Measurements from ENCODE around the gene ANKRD10.
"Not testable (repeated sequence)": the region's sequence is repeated elsewhere in the genome, so short reads cannot be mapped to it uniquely, and the experiment has no call there.

ANKRD10 gene

DNA sequence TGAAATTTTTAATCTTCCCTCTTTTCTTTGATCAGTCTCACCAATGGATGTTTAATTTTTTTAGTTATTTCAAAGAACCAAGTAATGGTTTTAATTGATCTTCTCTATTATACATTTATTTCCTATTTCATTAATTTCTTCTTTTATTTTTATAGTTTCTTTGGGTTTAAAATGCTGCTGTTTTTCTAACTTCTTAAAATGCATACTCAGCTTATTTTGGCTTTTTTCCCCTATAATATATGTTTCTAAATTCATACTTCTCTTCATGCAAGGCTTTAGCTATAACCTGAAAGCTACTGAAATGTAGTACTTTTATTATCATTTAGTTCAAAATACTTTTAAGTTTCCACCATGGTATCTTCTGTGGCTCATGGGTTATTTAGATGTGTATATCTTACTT, 53.9 kb downstream of the ANKRD10 start:
- DNase-seq = no peak

DNA sequence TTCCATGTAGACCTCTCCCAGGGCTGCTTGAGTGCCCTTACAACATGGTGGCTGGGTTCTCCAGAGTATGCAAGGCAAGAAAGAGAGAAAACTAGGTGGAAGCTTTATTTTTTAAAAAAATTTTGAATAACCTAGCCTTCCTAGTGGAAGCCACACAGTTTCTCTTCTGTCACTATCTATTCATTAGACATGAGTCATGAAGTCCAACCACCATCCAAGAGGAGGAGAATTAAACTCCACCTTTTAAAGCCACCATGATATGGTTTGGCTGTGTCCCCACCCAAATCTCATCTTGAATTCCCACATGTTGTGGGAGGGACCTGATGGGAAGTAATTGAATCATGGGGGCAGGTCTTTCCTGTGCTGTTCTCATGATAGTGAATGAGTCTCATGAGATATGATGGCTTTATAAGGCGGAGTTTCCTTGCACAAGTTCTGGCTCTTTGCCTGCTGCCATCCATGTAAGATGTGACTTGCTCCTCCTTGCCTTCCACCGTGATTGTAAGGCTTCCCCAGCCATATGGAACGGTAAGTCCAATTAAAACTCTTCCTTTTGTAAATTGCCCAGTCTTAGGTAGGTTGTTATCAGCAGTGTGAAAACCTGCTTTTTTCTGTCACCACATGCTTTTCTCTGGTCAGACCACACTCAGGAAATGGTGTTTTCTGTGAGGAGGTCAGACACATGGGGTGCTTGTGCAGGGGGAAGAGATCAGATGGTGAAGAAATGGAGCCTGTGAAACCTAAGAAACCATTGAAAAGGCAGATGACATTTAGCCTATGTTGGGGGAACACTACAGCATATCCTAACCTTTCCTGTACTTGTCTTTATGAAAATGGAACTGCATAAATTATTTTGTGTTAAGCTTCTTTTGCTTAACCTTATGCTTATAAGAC, 57.7 kb downstream of the ANKRD10 start:
- no peak for DNase-seq

DNA sequence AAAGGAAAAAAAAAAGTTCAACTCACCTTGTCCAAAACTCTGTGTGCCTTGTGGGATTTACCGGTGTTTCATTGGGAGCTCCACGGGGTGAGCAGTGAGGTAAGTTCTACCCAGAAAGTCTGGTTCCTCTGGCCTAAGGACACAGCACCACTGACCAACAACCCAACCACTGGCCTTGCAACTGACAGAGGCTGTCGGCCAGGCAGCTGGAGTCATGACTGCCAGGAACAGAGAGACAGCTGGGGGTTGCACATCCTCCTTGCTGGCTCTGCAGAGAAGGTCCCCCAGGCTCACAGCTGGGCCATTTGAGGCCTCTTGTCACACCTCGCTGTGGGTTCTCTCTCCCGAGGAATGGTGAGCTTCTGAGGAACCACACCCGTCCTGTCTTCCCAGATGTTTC, 59.5 kb downstream of the ANKRD10 start:
- DNase-seq = no peak

DNA sequence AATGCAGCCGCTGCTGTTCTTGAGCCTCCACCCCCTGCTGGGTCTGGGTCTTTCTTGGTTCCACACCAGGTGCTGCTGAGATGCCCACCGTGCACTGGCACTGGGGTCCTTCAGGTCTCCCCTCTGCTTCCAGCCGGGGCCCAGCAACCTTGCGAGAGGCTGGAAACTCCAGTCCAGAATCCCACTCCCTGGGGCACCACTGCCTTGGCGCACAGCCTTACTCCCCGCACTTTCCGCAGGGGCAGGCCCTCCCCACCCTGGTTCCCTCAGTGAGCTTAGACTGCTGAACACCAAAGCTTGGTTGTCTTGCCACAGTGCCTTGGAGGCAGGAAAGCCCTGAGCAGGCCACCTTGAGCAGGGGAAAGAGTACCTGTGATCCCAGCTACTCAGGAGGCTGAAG, 60.0 kb downstream of the ANKRD10 start:
- no peak for DNase-seq

DNA sequence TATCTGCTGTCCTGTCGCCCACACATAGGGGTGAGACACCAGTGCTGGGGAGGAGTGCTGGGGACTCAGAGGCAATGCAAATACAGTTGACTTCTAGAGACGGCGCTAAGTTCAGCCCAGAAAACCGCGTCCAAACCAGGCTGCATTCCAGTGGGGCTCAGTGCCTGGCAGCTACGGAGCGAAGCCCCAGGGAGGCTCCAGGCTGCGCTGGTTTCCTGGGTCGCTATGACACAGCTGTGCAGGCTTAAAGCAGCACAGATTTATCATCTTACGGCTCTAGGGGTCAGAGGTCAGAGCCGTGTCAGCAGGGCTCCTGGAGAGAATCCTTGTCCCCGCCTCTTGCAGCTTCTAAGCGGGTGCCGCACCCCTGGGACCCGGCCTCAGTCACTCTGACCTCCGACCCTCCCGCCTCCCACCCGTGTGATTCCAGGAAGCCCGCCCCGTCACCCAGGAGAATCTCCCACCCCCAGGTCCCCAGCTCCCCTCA, 61.6 kb downstream of the ANKRD10 start:
- no peak for DNase-seq

DNA sequence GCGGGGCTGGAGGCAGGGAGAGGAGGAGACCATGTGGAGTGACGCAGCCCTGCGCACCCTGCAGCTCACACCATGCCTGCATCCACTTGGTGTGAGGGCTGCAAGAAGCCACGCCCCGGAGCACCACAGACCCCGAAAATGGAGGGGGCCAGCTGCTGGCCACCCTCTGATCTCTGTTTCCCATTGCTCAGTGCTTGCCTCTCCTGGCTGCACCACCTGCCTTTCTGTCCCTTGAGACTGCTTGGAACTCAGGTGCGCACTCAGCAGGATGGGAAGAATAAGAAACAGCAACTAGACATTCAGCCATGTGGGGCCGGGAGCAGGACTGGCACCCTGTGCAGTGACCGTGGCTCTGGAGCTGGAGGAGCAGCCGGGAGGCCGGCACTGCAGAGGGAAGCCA, 64.0 kb downstream of the ANKRD10 start:
- DNase-seq = no peak

DNA sequence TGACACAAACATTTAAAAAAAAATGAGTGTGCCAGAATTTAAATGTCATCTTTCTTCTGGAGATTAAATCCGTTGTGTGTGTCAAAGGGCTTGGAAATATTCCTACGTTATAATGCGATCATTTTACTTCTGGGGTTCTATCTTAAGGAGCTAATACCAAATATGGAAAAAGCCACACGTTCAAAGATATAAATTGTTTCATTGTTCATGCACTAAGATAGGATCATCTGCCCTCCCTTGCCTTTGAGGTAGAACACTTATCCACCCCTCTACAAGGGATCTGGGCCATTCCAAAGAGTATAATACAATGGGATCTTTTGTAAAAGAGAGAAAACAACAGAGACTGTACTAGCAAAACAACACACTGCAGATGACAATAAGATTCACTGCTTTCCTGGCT, 64.9 kb downstream of the ANKRD10 start:
- DNase-seq = no peak

DNA sequence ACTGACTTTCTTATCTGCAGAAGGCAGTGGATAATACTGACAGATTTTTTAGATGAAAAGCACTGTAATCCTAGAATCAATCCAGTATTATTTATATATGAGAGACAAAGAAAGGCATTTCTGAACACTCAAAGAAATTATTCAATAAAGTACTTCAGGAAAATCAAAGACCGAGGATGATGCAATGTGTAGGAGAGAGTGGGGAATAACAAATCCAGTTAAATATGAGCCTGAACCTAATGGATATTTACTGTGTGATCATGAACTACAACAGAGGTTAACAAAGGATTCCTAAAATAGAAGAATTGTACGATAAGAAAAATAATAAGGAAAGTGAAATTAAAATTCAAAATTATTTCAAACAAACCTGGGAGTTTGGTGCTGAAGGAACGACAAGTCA, 69.3 kb downstream of the ANKRD10 start:
- DNase-seq = no peak

DNA sequence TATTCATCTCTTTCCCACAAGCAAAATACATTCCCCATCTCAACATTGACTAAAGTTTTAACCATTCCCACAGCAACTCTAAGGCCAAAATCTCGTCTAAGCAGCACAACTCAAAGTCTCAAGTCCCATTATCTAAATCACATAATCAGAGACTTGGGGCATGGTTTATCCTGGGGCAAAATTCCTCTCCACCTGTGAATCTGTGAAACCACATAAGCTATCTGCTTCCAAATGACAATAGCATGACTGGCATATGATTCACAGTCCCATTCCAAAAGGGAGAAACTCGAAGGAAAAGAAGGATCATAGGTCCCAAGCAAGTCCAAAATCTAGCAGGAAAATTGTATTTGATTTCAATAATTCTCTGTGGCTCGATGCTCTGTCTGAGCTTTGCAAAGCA, 73.0 kb downstream of the ANKRD10 start:
- DNase-seq = no peak

DNA sequence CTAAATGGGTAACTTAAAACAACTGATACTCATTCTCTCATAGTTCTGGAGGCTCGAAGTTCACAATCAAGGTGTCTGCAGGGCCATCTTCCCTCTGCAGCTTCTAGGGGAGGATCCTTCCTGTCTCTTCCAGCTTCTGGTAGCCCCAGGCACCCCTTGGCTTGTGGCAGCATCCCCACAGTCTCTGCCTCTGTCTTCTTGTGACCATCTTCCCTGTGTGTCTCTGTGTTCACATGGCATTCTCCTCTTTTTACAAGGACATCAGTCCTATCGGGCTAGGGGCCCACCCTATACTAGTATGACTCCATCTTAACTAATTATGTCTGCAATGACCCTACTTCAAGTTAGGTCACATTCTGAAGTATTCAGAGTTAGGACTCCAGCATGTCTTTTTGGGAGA, 73.5 kb downstream of the ANKRD10 start:
- DNase-seq = no peak

DNA sequence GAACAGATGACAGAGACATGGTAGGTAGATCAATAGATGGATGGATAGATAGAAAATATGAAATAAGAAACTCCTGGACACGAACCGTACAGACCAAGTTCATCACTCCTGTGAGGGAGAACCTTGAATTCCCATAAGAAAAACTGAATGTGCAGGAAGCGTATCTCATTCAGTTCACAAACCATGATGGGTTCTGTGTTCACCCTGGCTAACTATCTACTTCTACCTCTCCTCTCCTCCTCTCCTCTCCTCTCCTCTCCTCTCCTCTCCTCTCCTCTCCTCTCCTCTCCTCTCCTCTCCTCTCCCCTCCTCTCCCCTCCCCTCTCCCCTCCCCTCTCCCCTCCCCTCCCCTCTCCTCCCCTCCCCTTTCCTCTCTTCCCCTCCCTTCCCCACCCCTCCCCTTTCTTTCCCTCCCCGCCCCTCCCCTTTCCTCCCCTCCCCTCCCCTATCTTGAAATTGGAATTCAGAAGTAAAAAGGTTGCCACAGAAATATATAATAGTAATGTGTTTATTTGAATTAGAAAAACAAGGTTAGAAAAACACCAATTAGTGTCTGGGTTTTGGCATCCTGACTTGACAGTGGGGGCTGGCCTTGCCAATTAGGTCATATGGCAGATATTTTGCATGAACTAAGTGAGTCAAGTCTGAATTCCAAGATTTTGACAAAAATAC, 75.9 kb downstream of the ANKRD10 start:
- no peak for DNase-seq

DNA sequence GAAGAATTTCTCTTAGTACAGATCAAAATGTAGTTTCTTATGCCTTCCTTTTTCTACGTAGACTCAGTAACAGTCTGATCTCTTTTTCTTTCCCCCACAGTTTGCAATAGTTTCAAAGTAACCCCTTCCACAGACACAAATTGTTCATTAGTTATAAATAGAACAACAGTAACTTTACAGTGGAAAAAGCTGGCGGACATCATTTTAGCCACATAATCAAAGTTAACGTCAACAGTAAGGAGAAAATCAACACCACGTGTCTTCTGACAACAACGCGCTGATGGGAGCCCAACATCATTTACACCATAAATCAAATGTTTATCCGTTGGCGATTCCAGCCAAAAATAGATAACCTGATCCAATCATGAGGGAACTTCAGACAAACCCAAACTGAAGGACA, 76.8 kb downstream of the ANKRD10 start:
- DNase-seq = no peak

DNA sequence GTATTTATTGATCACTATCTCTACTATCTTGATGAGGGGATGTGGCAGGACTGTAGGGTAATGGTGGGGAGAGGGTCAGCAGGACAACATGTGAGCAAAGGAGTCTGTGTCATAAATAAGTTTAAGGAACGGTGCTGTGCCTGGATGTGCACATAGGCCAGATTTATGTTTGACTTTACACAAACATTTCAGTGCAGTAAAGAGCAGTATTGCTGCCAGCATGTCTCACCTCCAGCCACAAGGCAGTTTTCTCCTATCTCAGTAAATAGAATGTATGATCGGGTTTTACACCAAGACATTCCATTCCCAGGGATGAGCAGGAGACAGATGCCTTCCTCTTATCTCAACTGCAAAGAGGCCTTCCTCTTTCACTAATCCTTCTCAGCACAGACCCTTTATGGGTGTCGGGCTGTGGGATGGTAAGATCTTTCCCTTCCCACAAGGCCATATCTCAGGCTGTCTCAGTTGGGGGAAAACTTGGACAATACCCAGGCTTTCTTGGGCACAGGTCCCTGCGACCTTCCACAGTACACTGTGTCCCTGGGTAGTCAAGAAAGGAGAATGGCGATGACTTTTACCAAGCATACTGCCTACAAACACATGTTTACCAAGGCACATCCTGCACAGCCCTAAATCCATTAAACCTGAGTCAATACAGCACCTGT, 77.3 kb downstream of the ANKRD10 start:
- not testable (repeated sequence) for DNase-seq

DNA sequence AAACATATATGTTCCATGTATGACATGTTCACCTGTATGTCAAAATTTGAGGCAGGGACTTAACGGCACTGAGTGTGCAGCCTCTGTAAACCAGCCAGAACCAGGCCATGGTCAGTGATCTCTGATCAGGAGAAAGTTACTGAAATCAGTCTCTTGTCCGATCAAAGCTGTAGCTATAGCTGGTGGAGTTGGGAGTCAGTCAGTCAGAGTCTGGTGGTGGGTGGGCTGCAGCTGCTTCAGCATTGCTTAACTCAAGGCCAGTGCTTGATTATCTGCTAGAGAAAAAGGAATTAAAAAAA, 78.3 kb downstream of the ANKRD10 start:
- DNase-seq = no peak

DNA sequence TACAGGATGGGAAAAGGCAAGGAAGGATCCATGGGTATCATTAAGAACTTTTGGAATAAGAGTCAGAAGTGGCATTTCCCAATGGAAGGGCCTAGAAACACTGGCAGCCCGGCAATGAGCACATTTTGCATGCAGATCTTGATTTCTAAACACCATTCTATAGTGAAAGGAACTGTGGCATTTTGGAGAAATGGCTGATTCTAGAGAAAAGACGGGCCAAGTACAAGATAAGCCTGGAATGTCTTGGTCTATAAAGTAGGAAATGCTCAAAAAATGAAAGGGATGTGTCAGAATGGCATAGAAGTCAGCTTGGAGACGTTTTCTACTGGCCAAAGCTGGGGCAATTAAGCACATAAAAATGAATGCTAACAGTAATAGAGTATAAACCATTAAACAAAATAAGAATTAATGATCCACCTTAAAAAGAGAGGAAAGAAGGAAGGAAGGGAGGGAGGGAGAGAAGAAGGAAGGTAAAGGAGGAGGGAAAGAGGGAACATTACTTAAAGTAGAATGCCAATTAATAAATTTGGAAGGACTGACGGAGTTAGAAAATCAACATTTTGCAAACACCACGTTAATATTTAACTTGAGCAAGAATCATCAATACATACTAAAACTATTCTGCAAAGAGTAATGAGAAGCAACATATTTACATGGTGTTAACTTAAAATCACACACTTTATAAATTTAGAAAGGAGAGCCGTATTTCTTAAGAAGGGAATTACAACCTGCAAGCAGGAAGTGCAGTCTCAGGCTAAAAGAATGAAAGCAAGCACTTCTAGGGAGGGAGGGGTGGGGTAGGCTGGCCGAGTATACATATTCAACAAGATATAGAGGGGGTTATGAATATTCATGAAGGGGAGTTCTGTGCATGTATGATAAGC, 78.9 kb downstream of the ANKRD10 start:
- no peak for DNase-seq

DNA sequence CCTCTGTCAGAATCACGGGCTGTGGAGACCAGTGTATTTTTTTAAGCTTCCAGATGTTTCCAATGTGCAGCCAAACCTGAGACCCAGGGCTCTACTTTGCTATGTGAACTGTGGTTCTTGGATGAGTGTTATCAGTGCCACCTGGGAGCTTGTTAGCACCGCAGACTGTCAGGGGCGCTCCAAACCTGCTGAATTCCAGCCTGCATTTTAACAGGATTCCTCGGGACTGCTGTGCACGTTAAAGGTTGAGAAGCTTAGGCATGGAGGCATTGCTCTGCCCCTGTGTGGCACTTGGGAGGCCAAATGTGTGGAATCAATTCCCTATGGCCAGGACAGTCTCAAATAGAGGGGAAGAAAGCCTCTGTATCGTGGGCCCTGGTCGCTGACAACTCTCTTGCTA, 80.3 kb downstream of the ANKRD10 start:
- DNase-seq = no peak

DNA sequence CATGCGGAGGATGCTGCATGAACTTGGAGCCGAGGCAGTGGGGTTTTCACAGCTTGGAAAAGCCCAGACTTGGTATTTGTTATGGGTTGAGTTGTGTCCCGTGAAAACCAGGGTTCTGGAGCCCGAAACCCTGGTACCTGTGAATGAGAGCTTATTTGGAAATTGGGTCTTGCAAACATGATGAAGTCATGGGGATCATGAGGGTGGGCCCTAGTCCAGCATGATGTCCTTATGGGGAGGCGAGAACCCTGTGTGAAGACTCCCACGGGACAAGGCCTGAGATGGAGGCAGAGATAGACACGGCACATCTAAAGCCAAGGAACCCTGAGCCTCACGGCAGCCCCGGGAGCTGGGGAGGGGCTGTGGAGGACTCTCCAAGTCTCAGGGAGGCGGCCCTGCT, 82.3 kb downstream of the ANKRD10 start:
- no peak for DNase-seq

DNA sequence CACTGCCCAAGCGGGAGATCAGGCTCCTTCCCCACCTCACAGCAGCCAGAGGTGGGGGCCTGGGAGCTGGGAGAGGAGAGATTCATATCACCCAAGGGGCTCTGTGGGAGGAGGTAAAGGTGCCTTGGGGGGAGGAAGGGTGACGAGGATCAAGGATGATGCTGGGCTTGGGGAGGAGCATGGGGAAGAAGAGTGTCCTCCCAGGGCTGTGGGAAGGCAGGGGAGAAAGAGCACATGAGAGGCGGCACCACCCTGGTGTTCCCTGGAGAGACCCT, 82.7 kb downstream of the ANKRD10 start:
- no peak for DNase-seq

DNA sequence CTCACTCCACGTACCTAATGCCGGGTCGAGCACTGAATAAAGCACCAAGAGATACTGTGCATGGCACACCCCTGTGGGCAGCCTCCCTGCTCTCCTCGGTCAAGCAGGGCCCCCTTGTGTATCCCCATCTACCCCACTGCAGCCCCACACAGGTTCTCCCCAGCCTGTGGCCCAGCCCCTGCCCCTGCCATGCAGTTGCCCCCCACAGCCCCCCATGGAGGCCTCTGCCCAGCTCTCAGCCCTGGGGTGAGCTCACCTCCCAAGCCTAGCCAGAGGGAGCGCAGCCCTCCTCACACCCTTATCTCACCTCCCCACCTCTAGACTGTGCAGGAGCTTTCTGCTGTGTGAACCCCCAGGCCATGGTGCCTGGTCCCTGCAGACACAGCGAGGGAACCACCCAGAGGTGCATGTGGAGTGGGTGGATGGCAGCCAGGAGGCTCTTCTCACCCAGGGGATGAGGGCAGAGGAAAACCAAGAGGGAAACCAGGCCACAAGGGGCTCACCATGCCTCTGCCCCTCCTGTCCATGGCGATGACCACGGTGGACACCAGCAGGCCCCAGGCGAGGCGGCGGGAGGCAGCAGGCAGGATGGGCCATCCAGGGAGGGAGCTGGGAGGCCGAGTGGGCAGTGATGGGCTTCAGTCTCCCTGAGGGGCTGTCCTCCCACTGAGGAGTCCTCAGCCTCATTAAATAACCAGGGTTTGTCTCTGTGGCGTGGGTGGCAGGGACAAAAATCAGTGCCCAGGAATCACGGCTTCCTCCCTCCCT, 83.2 kb downstream of the ANKRD10 start:
- no peak for DNase-seq

DNA sequence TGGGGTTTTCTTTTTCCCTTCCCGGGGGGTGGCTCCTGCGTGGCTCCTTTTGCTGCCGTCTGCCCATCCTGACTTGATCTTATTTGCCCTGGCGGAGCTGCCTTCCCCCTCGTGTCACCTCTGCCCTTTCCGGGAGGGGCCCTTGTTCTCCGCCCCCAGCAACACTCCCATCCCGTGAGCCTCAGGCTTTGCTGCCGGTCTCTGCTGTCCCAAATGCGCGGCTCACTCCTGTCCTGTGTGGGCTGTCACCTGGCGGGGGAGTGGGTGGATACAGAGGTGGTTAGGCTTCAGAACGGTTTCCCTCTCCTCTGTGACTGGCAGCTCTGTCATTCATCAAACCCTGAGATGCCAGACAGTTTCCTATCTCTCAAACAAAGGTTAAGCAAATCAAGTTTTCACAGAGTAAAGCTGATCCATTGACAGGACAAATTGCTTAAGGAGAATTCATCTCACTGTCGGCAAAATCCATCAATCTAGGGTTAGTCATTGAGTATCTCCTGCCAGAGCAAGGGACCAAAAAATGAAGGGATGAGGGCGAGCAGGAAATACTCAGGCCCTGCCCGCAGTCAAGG, 84.0 kb downstream of the ANKRD10 start:
- DNase-seq = no peak

DNA sequence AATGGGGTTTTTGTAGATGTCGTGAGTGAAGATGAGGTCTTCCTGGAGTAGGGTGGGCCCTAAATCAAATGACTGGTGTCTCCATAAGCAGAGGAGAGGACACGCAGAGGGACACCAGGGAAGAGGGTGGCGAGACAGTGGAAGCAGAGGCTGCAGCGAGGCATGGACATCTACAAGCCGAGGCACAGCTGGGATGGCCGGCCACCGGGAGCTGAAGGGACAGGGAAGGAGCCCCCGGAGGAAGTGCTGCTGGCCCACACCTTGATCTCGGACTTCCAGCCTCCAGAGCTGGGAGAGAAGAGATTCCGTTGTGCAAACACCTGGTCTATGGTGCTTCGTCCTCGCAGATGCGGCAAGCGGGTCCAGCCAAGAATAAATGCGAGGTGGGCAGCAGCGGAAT, 84.5 kb downstream of the ANKRD10 start:
- DNase-seq = no peak

DNA sequence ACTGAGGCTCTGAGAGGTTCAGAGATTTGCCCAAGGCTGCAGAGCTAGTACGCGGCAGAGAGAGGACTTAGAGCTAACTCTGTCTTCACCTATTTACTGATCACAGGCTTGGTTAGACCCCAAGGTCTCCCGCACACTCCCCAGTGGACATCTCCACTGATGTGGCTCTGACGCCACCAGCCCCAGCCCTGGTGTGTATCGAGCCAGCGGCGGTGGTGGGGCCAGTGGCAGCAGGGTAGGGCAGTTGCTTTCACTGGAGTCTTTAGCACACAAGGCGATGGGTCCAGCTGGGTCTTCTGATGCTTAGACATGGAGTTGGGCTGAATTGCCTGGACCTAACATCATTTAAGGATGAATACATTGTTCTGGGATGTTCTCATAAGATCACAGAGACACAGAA, 85.4 kb downstream of the ANKRD10 start:
- DNase-seq = no peak

Data from NCI-H345 (cell line).